Activated T-cell treated with anti-CD3 and anti-CD28 coated beads, Interleukin-2, amount 50 U/mL, for 48 hours (primary cell): ENCODE data around the gene CBFA2T3.

Experiments used
- DNase-seq, 2 experiments: peaks; one replicate each; pipeline ENCODE4 v3.0.0-alpha.2; 2020

CBFA2T3 gene

GRCh38 chr16:88830783-88831182 lies 146.2 kb downstream of the CBFA2T3 start:
- DNase-seq = no peak

GRCh38 chr16:88830258-88830657 lies 146.7 kb downstream of the CBFA2T3 start:
- DNase-seq = no peak

DNA sequence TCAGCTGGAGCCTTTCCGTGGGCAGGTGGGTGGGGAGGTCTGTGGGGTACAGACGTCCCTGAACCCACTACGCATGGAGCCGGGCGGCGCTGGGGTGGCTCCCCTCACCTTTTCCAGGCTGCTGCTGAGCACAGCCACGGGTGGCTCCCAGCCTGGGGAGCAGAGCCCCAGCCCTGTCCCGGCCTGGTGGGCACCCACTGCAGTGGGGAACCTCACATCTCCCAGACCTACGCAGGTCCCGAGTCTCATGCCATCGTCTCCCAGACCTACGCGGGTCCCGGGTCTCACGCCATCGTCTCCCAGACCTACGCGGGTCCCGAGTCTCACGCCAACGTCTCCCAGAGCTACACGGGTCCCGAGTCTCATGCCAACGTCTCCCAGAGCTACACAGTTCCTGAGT lies 148.3 kb downstream of the CBFA2T3 start:
- no peak for DNase-seq

DNA sequence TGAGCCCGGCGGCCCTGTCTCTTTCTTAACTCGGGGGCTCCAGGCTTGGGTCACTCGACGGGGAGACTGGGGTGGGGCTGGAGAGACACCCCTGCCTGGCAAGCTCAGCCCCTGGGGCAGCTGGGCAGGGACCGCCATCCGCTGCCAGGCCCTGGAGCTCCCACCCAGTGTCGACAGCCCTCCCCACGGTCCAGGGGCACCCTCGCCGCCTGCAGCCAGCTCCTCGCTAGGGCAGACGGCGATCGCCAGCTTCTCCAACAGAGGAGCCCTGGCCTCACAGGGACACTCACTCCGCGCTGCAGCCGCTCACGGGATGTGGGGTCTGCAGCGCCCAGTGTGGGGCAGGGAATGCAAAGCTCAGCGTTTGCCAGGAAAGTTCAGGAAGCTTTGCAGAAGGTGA lies 149.3 kb downstream of the CBFA2T3 start:
- no peak for DNase-seq

DNA sequence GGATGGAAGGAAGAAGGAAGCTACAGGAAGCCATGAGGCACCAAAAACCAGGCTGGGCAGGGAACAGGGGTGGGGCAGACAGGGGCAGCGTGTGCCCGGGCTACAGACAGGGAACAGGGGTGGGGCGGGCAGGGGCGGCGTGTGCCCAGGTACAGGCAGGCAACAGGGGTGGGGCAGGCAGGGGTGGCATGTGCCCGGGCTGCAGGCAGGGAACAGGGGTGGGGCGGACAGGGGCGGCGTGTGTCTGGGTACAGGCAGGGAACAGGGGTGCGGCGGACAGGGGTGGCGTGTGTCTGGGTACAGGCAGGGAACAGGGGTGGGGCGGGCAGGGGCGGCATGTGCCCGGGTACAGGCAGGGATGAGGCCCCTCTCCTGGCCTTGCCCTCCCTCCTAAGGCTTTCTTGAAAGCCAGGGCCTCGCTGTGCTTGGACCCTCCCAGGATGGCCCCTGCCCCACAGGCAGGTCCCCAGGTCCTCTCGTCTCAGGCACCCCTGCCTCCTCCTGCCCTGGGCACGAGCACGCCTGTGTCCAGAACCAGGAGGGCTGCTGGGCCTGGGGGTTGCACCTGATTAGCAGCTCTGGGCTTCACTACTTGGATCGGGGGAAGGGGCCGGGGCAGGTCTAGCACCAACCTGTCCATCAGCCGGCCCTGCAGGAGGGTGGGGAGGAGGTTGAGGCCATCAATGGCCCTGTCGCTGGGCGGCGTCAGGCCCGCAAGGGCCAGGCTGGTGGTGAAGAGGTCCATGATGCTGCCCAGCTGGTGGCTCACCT lies 150.8 kb downstream of the CBFA2T3 start:
- no peak for DNase-seq

DNA sequence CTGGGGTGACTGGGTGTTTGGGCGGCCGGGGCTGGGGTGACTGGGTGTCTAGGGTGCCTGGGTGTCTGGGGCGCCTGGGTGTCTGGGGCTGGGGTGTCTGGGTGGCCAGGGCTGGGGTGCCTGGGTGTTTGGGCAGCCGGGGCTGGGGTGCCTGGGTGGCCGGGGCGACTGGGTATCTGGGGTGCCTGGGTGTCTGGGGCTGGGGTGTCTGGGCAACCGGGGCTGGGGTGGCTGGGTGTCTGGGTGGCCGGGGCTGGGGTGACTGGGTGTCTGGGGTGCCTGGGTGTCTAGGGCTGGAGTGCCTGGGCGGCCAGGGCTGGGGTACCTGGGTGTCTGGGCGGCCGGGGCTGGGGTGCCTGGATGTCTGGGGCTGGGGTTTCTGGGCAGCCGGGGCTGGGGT lies 151.9 kb downstream of the CBFA2T3 start:
- DNase-seq = no peak
